ENCODE results near the gene BMP7. TPM values are rescaled to one million over a fixed set of nuclear protein-coding genes. Genes with fewer than 3 reads are reported as not detected.

Gene BMP7
- total RNA-seq, 1 donor from 2014 or later, result 3.7 TPM

GRCh38 chr20:57252559-57253162 is 13.8 kb downstream of the BMP7 start:
- Histone ChIP-seq H3K4me3 (ENCODE audit: low read length in 3 of 3) (no peak overlapping the region), H3K27me3 (ENCODE audit: control insufficient read depth in 3 of 3, insufficient read depth in 3 of 3, low read length in 3 of 3) (peaks cover 25 to 32% (median 31%) of the 10 kb centered on the region in 3 donors), H3K9ac (ENCODE audit: low read depth in 1 of 3, low read length in 3 of 3) (no peak overlapping the region), H3K9me3 (ENCODE audit: control insufficient read depth in 3 of 3, low read length in 3 of 3) (peaks cover 0 to 2% (median 0%) of the 10 kb centered on the region in 3 donors), H3K27ac (ENCODE audit: low read depth, low read length) (no peak overlapping the region), H3K4me1 (ENCODE audit: control insufficient read depth in 3 of 3, insufficient read depth in 3 of 3, low read length in 3 of 3) (no peaks in the 10 kb centered on the region), H3K36me3 (ENCODE audit: control insufficient read depth in 3 of 3, insufficient read depth in 3 of 3, low read length in 3 of 3) (no peaks in the 10 kb centered on the region)

GRCh38 chr20:57251949-57252348 is 14.5 kb downstream of the BMP7 start:
- Histone ChIP-seq H3K27me3 (ENCODE audit: control insufficient read depth in 3 of 3, insufficient read depth in 3 of 3, low read length in 3 of 3) (peaks cover 23 to 31% (median 27%) of the 10 kb centered on the region in 3 donors), H3K9ac (ENCODE audit: low read depth in 1 of 3, low read length in 3 of 3) (no peak overlapping the region), H3K4me3 (ENCODE audit: low read length in 3 of 3) (no peak overlapping the region), H3K9me3 (ENCODE audit: control insufficient read depth in 3 of 3, low read length in 3 of 3) (peaks cover 0 to 2% (median 0%) of the 10 kb centered on the region in 3 donors), H3K36me3 (ENCODE audit: control insufficient read depth in 3 of 3, insufficient read depth in 3 of 3, low read length in 3 of 3) (no peaks in the 10 kb centered on the region), H3K4me1 (ENCODE audit: control insufficient read depth in 3 of 3, insufficient read depth in 3 of 3, low read length in 3 of 3) (no peaks in the 10 kb centered on the region), H3K27ac (ENCODE audit: low read depth, low read length) (no peak overlapping the region)

- H3K27me3 ChIP-seq (ENCODE audit: control insufficient read depth in 3 of 3, insufficient read depth in 3 of 3, low read length in 3 of 3), result peaks cover 23 to 29% (median 26%) of the 10 kb centered on the region in 3 donors
- H3K4me3 ChIP-seq (ENCODE audit: low read length in 3 of 3), result no peak overlapping the region
- H3K27ac ChIP-seq (ENCODE audit: low read depth, low read length), result no peak overlapping the region
- H3K4me1 ChIP-seq (ENCODE audit: control insufficient read depth in 3 of 3, insufficient read depth in 3 of 3, low read length in 3 of 3), result no peaks in the 10 kb centered on the region
- H3K9ac ChIP-seq (ENCODE audit: low read depth in 1 of 3, low read length in 3 of 3), result no peak overlapping the region
- H3K36me3 ChIP-seq (ENCODE audit: control insufficient read depth in 3 of 3, insufficient read depth in 3 of 3, low read length in 3 of 3), result no peaks in the 10 kb centered on the region
- peaks cover 0 to 2% (median 0%) of the 10 kb centered on the region in 3 donors for H3K9me3 ChIP-seq (ENCODE audit: control insufficient read depth in 3 of 3, low read length in 3 of 3)
Observed at GRCh38 chr20:57251344-57251743, 15.1 kb downstream of the BMP7 start.

GRCh38 chr20:57250607-57251343 is 15.7 kb downstream of the BMP7 start:
- H3K27me3 ChIP-seq (ENCODE audit: control insufficient read depth in 3 of 3, insufficient read depth in 3 of 3, low read length in 3 of 3), result peaks cover 20 to 27% (median 20%) of the 10 kb centered on the region in 3 donors
- no peaks in the 10 kb centered on the region for H3K4me1 ChIP-seq (ENCODE audit: control insufficient read depth in 3 of 3, insufficient read depth in 3 of 3, low read length in 3 of 3)
- H3K36me3 ChIP-seq (ENCODE audit: control insufficient read depth in 3 of 3, insufficient read depth in 3 of 3, low read length in 3 of 3), result no peaks in the 10 kb centered on the region
- H3K27ac ChIP-seq (ENCODE audit: low read depth, low read length), result no peak overlapping the region
- H3K9me3 ChIP-seq (ENCODE audit: control insufficient read depth in 3 of 3, low read length in 3 of 3), result peaks cover 0 to 2% (median 0%) of the 10 kb centered on the region in 3 donors
- no peak overlapping the region for H3K9ac ChIP-seq (ENCODE audit: low read depth in 1 of 3, low read length in 3 of 3)
- H3K4me3 ChIP-seq (ENCODE audit: low read length in 3 of 3), result no peak overlapping the region

GRCh38 chr20:57249772-57250171 is 16.7 kb downstream of the BMP7 start:
- no peak overlapping the region for H3K9ac ChIP-seq (ENCODE audit: low read depth in 1 of 3, low read length in 3 of 3)
- H3K36me3 ChIP-seq (ENCODE audit: control insufficient read depth in 3 of 3, insufficient read depth in 3 of 3, low read length in 3 of 3), result no peaks in the 10 kb centered on the region
- peaks cover 0 to 2% (median 0%) of the 10 kb centered on the region in 3 donors for H3K9me3 ChIP-seq (ENCODE audit: control insufficient read depth in 3 of 3, low read length in 3 of 3)
- H3K4me1 ChIP-seq (ENCODE audit: control insufficient read depth in 3 of 3, insufficient read depth in 3 of 3, low read length in 3 of 3), result no peaks in the 10 kb centered on the region
- H3K27me3 ChIP-seq (ENCODE audit: control insufficient read depth in 3 of 3, insufficient read depth in 3 of 3, low read length in 3 of 3), result peaks cover 14 to 21% (median 14%) of the 10 kb centered on the region in 3 donors
- no peak overlapping the region for H3K27ac ChIP-seq (ENCODE audit: low read depth, low read length)
- H3K4me3 ChIP-seq (ENCODE audit: low read length in 3 of 3), result no peak overlapping the region

GRCh38 chr20:57249073-57249472 is 17.4 kb downstream of the BMP7 start:
- Histone ChIP-seq H3K36me3 (ENCODE audit: control insufficient read depth in 3 of 3, insufficient read depth in 3 of 3, low read length in 3 of 3) (no peaks in the 10 kb centered on the region), H3K27ac (ENCODE audit: low read depth, low read length) (no peak overlapping the region), H3K4me1 (ENCODE audit: control insufficient read depth in 3 of 3, insufficient read depth in 3 of 3, low read length in 3 of 3) (no peaks in the 10 kb centered on the region), H3K4me3 (ENCODE audit: low read length in 3 of 3) (no peak overlapping the region), H3K9ac (ENCODE audit: low read depth in 1 of 3, low read length in 3 of 3) (no peak overlapping the region), H3K9me3 (ENCODE audit: control insufficient read depth in 3 of 3, low read length in 3 of 3) (peaks cover 0 to 2% (median 0%) of the 10 kb centered on the region in 3 donors), H3K27me3 (ENCODE audit: control insufficient read depth in 3 of 3, insufficient read depth in 3 of 3, low read length in 3 of 3) (peaks cover 8 to 18% (median 8%) of the 10 kb centered on the region in 3 donors)

- Histone ChIP-seq H3K27me3 (ENCODE audit: control insufficient read depth in 3 of 3, insufficient read depth in 3 of 3, low read length in 3 of 3) (peaks cover 8 to 18% (median 8%) of the 10 kb centered on the region in 3 donors), H3K4me3 (ENCODE audit: low read length in 3 of 3) (no peak overlapping the region), H3K9me3 (ENCODE audit: control insufficient read depth in 3 of 3, low read length in 3 of 3) (peaks cover 0 to 2% (median 0%) of the 10 kb centered on the region in 3 donors), H3K27ac (ENCODE audit: low read depth, low read length) (no peak overlapping the region), H3K9ac (ENCODE audit: low read depth in 1 of 3, low read length in 3 of 3) (no peak overlapping the region), H3K4me1 (ENCODE audit: control insufficient read depth in 3 of 3, insufficient read depth in 3 of 3, low read length in 3 of 3) (no peaks in the 10 kb centered on the region), H3K36me3 (ENCODE audit: control insufficient read depth in 3 of 3, insufficient read depth in 3 of 3, low read length in 3 of 3) (no peaks in the 10 kb centered on the region)
Observed at GRCh38 chr20:57248132-57248797, 18.2 kb downstream of the BMP7 start.

- H3K36me3 ChIP-seq (ENCODE audit: control insufficient read depth in 3 of 3, insufficient read depth in 3 of 3, low read length in 3 of 3), result no peaks in the 10 kb centered on the region
- peaks cover 0 to 2% (median 0%) of the 10 kb centered on the region in 3 donors for H3K9me3 ChIP-seq (ENCODE audit: control insufficient read depth in 3 of 3, low read length in 3 of 3)
- no peaks in the 10 kb centered on the region for H3K4me1 ChIP-seq (ENCODE audit: control insufficient read depth in 3 of 3, insufficient read depth in 3 of 3, low read length in 3 of 3)
- no peak overlapping the region for H3K4me3 ChIP-seq (ENCODE audit: low read length in 3 of 3)
- H3K27me3 ChIP-seq (ENCODE audit: control insufficient read depth in 3 of 3, insufficient read depth in 3 of 3, low read length in 3 of 3), result peaks cover 5 to 16% (median 8%) of the 10 kb centered on the region in 3 donors
- H3K27ac ChIP-seq (ENCODE audit: low read depth, low read length), result no peak overlapping the region
- no peak overlapping the region for H3K9ac ChIP-seq (ENCODE audit: low read depth in 1 of 3, low read length in 3 of 3)
Observed at GRCh38 chr20:57247292-57247965, 19.0 kb downstream of the BMP7 start.

GRCh38 chr20:57245997-57246396 is 20.4 kb downstream of the BMP7 start:
- Histone ChIP-seq H3K9me3 (ENCODE audit: control insufficient read depth in 3 of 3, low read length in 3 of 3) (peaks cover 0 to 2% (median 0%) of the 10 kb centered on the region in 3 donors), H3K27me3 (ENCODE audit: control insufficient read depth in 3 of 3, insufficient read depth in 3 of 3, low read length in 3 of 3) (peaks cover 4 to 19% (median 8%) of the 10 kb centered on the region in 3 donors), H3K9ac (ENCODE audit: low read depth in 1 of 3, low read length in 3 of 3) (no peak overlapping the region), H3K36me3 (ENCODE audit: control insufficient read depth in 3 of 3, insufficient read depth in 3 of 3, low read length in 3 of 3) (no peaks in the 10 kb centered on the region), H3K27ac (ENCODE audit: low read depth, low read length) (no peak overlapping the region), H3K4me3 (ENCODE audit: low read length in 3 of 3) (no peak overlapping the region), H3K4me1 (ENCODE audit: control insufficient read depth in 3 of 3, insufficient read depth in 3 of 3, low read length in 3 of 3) (no peaks in the 10 kb centered on the region)
